Measurements from ENCODE around the gene PPM1H. TPM values are rescaled to one million over a fixed set of nuclear protein-coding genes. Genes with fewer than 3 reads are reported as not detected.

The PPM1H gene
- total RNA-seq, 1 experiment from 2014 or later: 12.0 TPM

GRCh38 chr12:62601765-62602164 lies 333.2 kb downstream of the PPM1H start:
- H4K20me1 ChIP-seq (ENCODE audit: low read length): peaks cover 22% of the 10 kb centered on the region; the same call in 1 of the 2 replicates
- intact Hi-C loops (cut with micrococcal nuclease): loop anchor here (1.0 to 5.0 kb wide), 4 partner anchors 61 to 331 kb away; no protein-coding TSS in a partner anchor
- H3K4me2 ChIP-seq (ENCODE audit: low read length): peak overlapping the region; percentile 88
- ChIA-PET POLR2A (ENCODE audit: unreplicated experiment) (interaction anchor here (0.5 to 0.6 kb wide), 2 partner anchors 198 to 930 kb away, joined by 3 to 4 read pairs; no protein-coding TSS in a partner anchor), CTCF (interaction anchor here (0.5 kb wide), 1 partner anchor 190 kb away, joined by 3 read pairs; no protein-coding TSS in a partner anchor)
- no peak for TF ChIP-seq EZH2phosphoT487 (IDR thresholded peaks at IDR 0.05; ENCODE audit: borderline replicate concordance, low read length)
- TF ChIP-seq CTCF (conservative IDR thresholded peaks at IDR 0.05; ENCODE audit: low read depth, low read length): no peak
- no peak for TF ChIP-seq EZH2 (IDR thresholded peaks at IDR 0.05; ENCODE audit: low read length, unreplicated experiment)
- no peaks in the 10 kb centered on the region for H3K36me3 ChIP-seq (ENCODE audit: low read depth, low read length)
- BruUV-seq (replicated peaks): no TSS peak
- peak overlapping the region; percentile 100 for H3K9ac ChIP-seq (ENCODE audit: low read length)
- ATAC-seq (no peak), DNase-seq (no peak)
- no peaks in the 10 kb centered on the region for H3F3A ChIP-seq (ENCODE audit: low read length, unreplicated experiment)
- H3K79me2 ChIP-seq (ENCODE audit: low read length): peaks cover 53% of the 10 kb centered on the region
- peaks cover 42% of the 10 kb centered on the region for H3K4me1 ChIP-seq (ENCODE audit: insufficient read depth, low read length)
- H3K9me3 ChIP-seq (ENCODE audit: low read length): no peaks in the 10 kb centered on the region
- H2AFZ ChIP-seq (ENCODE audit: low read length): peak overlapping the region; percentile 95
- no peaks in the 10 kb centered on the region for H3K27me3 ChIP-seq (ENCODE audit: low read length)
- no peaks in the 10 kb centered on the region for H3K9me2 ChIP-seq (replicated peaks; ENCODE audit: low read length)
- H3K4me3 ChIP-seq (ENCODE audit: low read length): peak overlapping the region; percentile 92
- peak overlapping the region; percentile 99 for H3K27ac ChIP-seq (ENCODE audit: low read length)

DNA sequence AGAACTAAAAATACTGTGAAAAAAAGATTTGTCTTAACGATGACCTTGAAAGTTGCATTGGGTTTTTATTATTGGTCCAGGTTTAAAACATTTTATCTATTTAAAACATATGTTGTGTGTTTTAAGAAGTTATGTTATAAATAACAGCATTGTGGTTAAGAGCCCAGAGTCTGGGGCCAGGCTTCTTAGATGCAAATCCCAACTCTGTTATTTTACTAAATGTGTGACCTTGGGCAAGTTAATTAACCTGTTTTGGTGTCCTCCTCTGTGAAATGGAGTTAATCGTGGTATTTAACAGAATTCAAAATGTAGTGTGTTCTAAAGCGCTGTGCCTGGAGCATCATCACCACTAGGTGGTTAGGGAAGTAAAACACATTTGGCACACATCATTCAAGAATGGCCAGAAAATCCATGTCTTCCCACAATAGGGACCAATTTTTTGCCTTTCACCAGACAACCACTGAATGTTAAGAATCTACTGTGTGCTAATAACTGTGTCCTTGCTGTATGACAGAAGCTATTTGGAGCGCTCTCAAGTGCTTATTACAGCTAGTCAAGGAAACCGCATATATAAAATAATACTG lies 335.0 kb downstream of the PPM1H start:
- POLR2A ChIA-PET (ENCODE audit: unreplicated experiment): no interaction called here
- Histone ChIP-seq H3K27me3 (ENCODE audit: low read length) (no peaks in the 10 kb centered on the region), H3K36me3 (ENCODE audit: low read depth, low read length) (no peaks in the 10 kb centered on the region), H4K20me1 (ENCODE audit: low read length) (peaks cover 8% of the 10 kb centered on the region; the same call in 1 of the 2 replicates), H3K9me2 (replicated peaks; ENCODE audit: low read length) (no peaks in the 10 kb centered on the region), H3F3A (ENCODE audit: low read length, unreplicated experiment) (no peaks in the 10 kb centered on the region), H3K4me3 (ENCODE audit: low read length) (no peak overlapping the region), H3K27ac (ENCODE audit: low read length) (no peak overlapping the region; the same call in 1 of the 2 replicates), H3K4me1 (ENCODE audit: insufficient read depth, low read length) (peaks cover 32% of the 10 kb centered on the region), H3K79me2 (ENCODE audit: low read length) (peaks cover 34% of the 10 kb centered on the region), H3K9me3 (ENCODE audit: low read length) (no peaks in the 10 kb centered on the region), H2AFZ (ENCODE audit: low read length) (no peak overlapping the region), H3K9ac (ENCODE audit: low read length) (no peak overlapping the region), H3K4me2 (ENCODE audit: low read length) (no peak overlapping the region)
- intact Hi-C loops (cut with micrococcal nuclease): loop anchor here (1.0 to 5.0 kb wide), 4 partner anchors 62 to 332 kb away; no protein-coding TSS in a partner anchor
- peak; percentile 35 for DNase-seq
- BruUV-seq (replicated peaks): no TSS peak
- CTCF ChIA-PET: no interaction called here
- ATAC-seq: no peak
- TF ChIP-seq EZH2phosphoT487 (IDR thresholded peaks at IDR 0.05; ENCODE audit: borderline replicate concordance, low read length): no peak
- TF ChIP-seq CTCF (conservative IDR thresholded peaks at IDR 0.05; ENCODE audit: low read depth, low read length): peak; percentile 51; the same call in 1 of the 2 replicates

GRCh38 chr12:62598846-62599245 lies 336.1 kb downstream of the PPM1H start:
- H3K36me3 ChIP-seq (ENCODE audit: low read depth, low read length): no peaks in the 10 kb centered on the region
- H3K27ac ChIP-seq (ENCODE audit: low read length): peak overlapping the region; percentile 68
- DNase-seq (peak; percentile 63), ATAC-seq (no peak)
- H3K27me3 ChIP-seq (ENCODE audit: low read length): no peaks in the 10 kb centered on the region
- no peaks in the 10 kb centered on the region for H4K20me1 ChIP-seq (ENCODE audit: low read length)
- intact Hi-C loops (cut with micrococcal nuclease): loop anchor here (1.0 kb wide), 1 partner anchor 10 kb away; no protein-coding TSS in a partner anchor
- peaks cover 28% of the 10 kb centered on the region for H3K4me1 ChIP-seq (ENCODE audit: insufficient read depth, low read length)
- POLR2A ChIA-PET (ENCODE audit: unreplicated experiment): no interaction called here
- no peaks in the 10 kb centered on the region for H3K9me2 ChIP-seq (replicated peaks; ENCODE audit: low read length)
- H3K4me3 ChIP-seq (ENCODE audit: low read length): no peak overlapping the region
- H2AFZ ChIP-seq (ENCODE audit: low read length): no peak overlapping the region
- peak overlapping the region; percentile 32 for H3K4me2 ChIP-seq (ENCODE audit: low read length)
- CTCF ChIA-PET: interaction anchor here (0.6 kb wide), 1 partner anchor 25 kb away, joined by 5 read pairs; no protein-coding TSS in a partner anchor
- no peaks in the 10 kb centered on the region for H3F3A ChIP-seq (ENCODE audit: low read length, unreplicated experiment)
- BruUV-seq (replicated peaks): no TSS peak
- peak overlapping the region; percentile 23; the same call in 1 of the 2 replicates for H3K9ac ChIP-seq (ENCODE audit: low read length)
- H3K9me3 ChIP-seq (ENCODE audit: low read length): no peaks in the 10 kb centered on the region
- peaks cover 24% of the 10 kb centered on the region for H3K79me2 ChIP-seq (ENCODE audit: low read length)
- no peak for TF ChIP-seq EZH2phosphoT487 (IDR thresholded peaks at IDR 0.05; ENCODE audit: borderline replicate concordance, low read length)
- no peak for TF ChIP-seq CTCF (conservative IDR thresholded peaks at IDR 0.05; ENCODE audit: low read depth, low read length)
- no peak for TF ChIP-seq EZH2 (IDR thresholded peaks at IDR 0.05; ENCODE audit: low read length, unreplicated experiment)
